HepG2 (cell line): ENCODE measurements around the gene RASSF9. TPM values are rescaled to one million over a fixed set of nuclear protein-coding genes. Genes with fewer than 3 reads are reported as not detected.

Experiments
- ATAC-seq: fragments of 200-7000 bp; cut with Tn5 transposase; 3 replicates; pipeline ENCODE4 v1.9.1; 2020; ENCODE audit warnings: mild to moderate bottlenecking, moderate library complexity
- BruUV-seq: library from RNA; stranded (reverse); fragments of 400-500 nt; replicated peaks from 2 replicates; lab custom pipeline; 2021; lab: Mats Ljungman, UMichigan
- CTCF ChIA-PET: fragments of 300-600 bp; formaldehyde crosslinking; extraction: SDS; loops from one replicate; lab custom pipeline; 2021; ENCODE audit warnings: low total read pairs, inconsistent platforms, low intra/inter-chr PET ratio; lab: Yijun Ruan, JAX
- POLR2A ChIA-PET: fragments of 350-600 bp; sonication (Branson Sonifier 250); formaldehyde crosslinking; loops from one replicate; lab custom pipeline; 2020; ENCODE audit warnings: antibody characterized with exemption, inconsistent platforms; lab: Yijun Ruan, JAX
- DNase-seq: peaks from one replicate; pipeline ENCODE4 v3.0.0-alpha.2; 2015; ENCODE audit warnings: low spot score
- FAIRE-seq: peaks from 3 replicates; lab custom pipeline; 2011; peaks lifted over from hg19 to GRCh38; lab: Jason Lieb, UNC
- H2AFZ ChIP-seq: one replicate; pipeline ENCODE4 v1.6.1; 2011; ENCODE audit warnings: low read length, inconsistent platforms
- H3K27ac ChIP-seq: fragments of 300-600 bp; 3 replicates; pipeline ENCODE4 v1.8.0; 2011; ENCODE audit warnings: mixed run types, mild to moderate bottlenecking, mixed read lengths, low read length, inconsistent platforms; ENCODE audit not compliant: insufficient read depth; ENCODE audit errors: extremely low read length
- H3K27me3 ChIP-seq, 2 experiments: fragments of 200-600 bp in 1 of 2; 2 replicates in 1 of 2; 3 replicates in 1 of 2; pipeline versions ENCODE4 v1.6.0 to v1.8.0; 2011; ENCODE audit warnings: low read length in 2 of 2, mild to moderate bottlenecking in 2 of 2, moderate library complexity in 2 of 2, inconsistent platforms in 1 of 2; ENCODE audit not compliant: insufficient read depth in 2 of 2, control insufficient read depth in 1 of 2
- H3K36me3 ChIP-seq, 2 experiments: fragments of 200-600 bp in 1 of 2; replicated peaks in 1 of 2; 2 replicates in 1 of 2; 3 replicates in 1 of 2; pipeline versions ENCODE4 v1.5.1 to v1.8.0; 2011; ENCODE audit warnings: low read length in 2 of 2, inconsistent platforms in 1 of 2; ENCODE audit not compliant: insufficient read depth in 2 of 2, control insufficient read depth in 1 of 2
- H3K4me1 ChIP-seq: 2 replicates; pipeline ENCODE4 v1.5.1; 2012; ENCODE audit warnings: low read length, inconsistent platforms; ENCODE audit not compliant: insufficient read depth
- H3K4me2 ChIP-seq: 2 replicates; pipeline ENCODE4 v1.6.0; 2011; ENCODE audit warnings: low read depth, low read length, inconsistent platforms
- H3K4me3 ChIP-seq, 3 experiments: fragments of 200-600 bp in 1 of 3; sonication (generic), shearing (Covaris generic) in 1 of 3; replicated peaks in 1 of 3; 2 replicates each; pipeline ENCODE4 v1.5.1; 2011 to 2016; ENCODE audit warnings: low read length in 3 of 3, inconsistent platforms in 2 of 3, low read depth in 2 of 3, mild to moderate bottlenecking in 2 of 3, control low read depth in 1 of 3, mixed read lengths in 1 of 3; ENCODE audit not compliant: insufficient read depth in 1 of 3
- H3K79me2 ChIP-seq: one replicate; pipeline ENCODE4 v1.6.1; 2011; ENCODE audit warnings: low read length, inconsistent platforms; ENCODE audit not compliant: insufficient read depth
- H3K9ac ChIP-seq: 2 replicates; pipeline ENCODE4 v1.6.0; 2011; ENCODE audit warnings: mild to moderate bottlenecking, low read depth, low read length, inconsistent platforms; ENCODE audit not compliant: insufficient read depth
- H3K9me3 ChIP-seq: 2 replicates; pipeline ENCODE4 v1.5.1; 2012; ENCODE audit warnings: mild to moderate bottlenecking, low read length
- H4K20me1 ChIP-seq: 2 replicates; pipeline ENCODE4 v1.6.0; 2011; ENCODE audit warnings: inconsistent platforms, mild to moderate bottlenecking, low read length, moderate library complexity; ENCODE audit not compliant: insufficient read depth
- AKAP8 ChIP-seq: sonication (generic); formaldehyde crosslinking; IDR thresholded peaks from 2 replicates; pipeline ENCODE4 v1.5.1; 2020; ENCODE audit warnings: mild to moderate bottlenecking, missing genetic modification reagents
- CHD2 ChIP-seq: IDR thresholded peaks from 2 replicates; pipeline ENCODE4 v1.6.1; 2011; ENCODE audit warnings: low read depth, low read length, improper control_type of control experiment
- DBP ChIP-seq: sonication (generic); formaldehyde crosslinking; IDR thresholded peaks from 2 replicates; pipeline ENCODE4 v1.4.0; 2020; ENCODE audit warnings: missing genetic modification reagents; ENCODE audit errors: not compliant biosample characterization
- FOXK1 ChIP-seq: sonication (generic); formaldehyde crosslinking; IDR thresholded peaks from 2 replicates; pipeline ENCODE4 v1.4.0; 2020; ENCODE audit warnings: low read depth, missing genetic modification reagents, borderline replicate concordance
- IKZF5 ChIP-seq: IDR thresholded peaks from 2 replicates; pipeline ENCODE4 v1.6.1; 2018; ENCODE audit warnings: missing genetic modification reagents, mild to moderate bottlenecking, missing compliant biosample characterization
- JUND ChIP-seq: sonication (generic); formaldehyde crosslinking; IDR thresholded peaks from 2 replicates; pipeline ENCODE4 v1.8.0; 2022; ENCODE audit warnings: mild to moderate bottlenecking, missing genetic modification reagents
- KDM6A ChIP-seq: IDR thresholded peaks from 2 replicates; pipeline ENCODE4 v1.6.1; 2016; ENCODE audit warnings: low read depth
- TAF1 ChIP-seq: sonication (generic); formaldehyde crosslinking; IDR thresholded peaks from 2 replicates; pipeline ENCODE4 v1.4.0; 2020; ENCODE audit warnings: missing genetic modification reagents
- THRA ChIP-seq: sonication (generic); formaldehyde crosslinking; IDR thresholded peaks from 2 replicates; pipeline ENCODE4 v1.4.0; 2020; ENCODE audit warnings: missing genetic modification reagents, borderline replicate concordance
- ZNF264 ChIP-seq: sonication (generic); formaldehyde crosslinking; IDR thresholded peaks from 2 replicates; pipeline ENCODE4 v1.4.0; 2020; ENCODE audit warnings: missing genetic modification reagents
- ZNF333 ChIP-seq: sonication (generic); formaldehyde crosslinking; IDR thresholded peaks from 2 replicates; pipeline ENCODE4 v1.4.0; 2020; ENCODE audit warnings: mild to moderate bottlenecking, missing genetic modification reagents, borderline replicate concordance
- ZNF580 ChIP-seq: IDR thresholded peaks from 2 replicates; pipeline ENCODE4 v1.6.1; 2016; ENCODE audit warnings: low read depth, borderline replicate concordance
- WGBS: methylation state at CpG from one replicate; pipeline ENCODE4 v1.1.6; 2017; ENCODE audit warnings: low lambda C conversion rate; 5-methylcytosine and 5-hydroxymethylcytosine counted together
- in situ Hi-C: cut with HindIII; loops from 2 replicates; pipeline ENCODE4 v1.10.0; 2017; ENCODE audit warnings: low pct_unique_long_range_greater_than_20kb; ENCODE audit not compliant: extremely low pct_ligation_motif_present
- intact Hi-C: fragments of 100-400 bp; cut with micrococcal nuclease; formaldehyde crosslinking; loops from one replicate; pipeline ENCODE4 v1.10.0; 2022; ENCODE audit not compliant: unreplicated experiment
- polyA plus RNA-seq, 8 experiments: library from polyadenylated mRNA; depleted of rRNA in 3 of 8; stranded (reverse) in 7 of 8; unstranded in 1 of 8; fragments of >200 nt; fragmentation: Illumina TruSeq in 4 of 8; extraction: Trizol in 4 of 8; gene quantifications; 2 replicates each; pipeline versions ENCODE4 v1.2.1 to v1.2.3, GENCODE V29; 2011 to 2016; ENCODE audit warnings: low read depth in 4 of 8, missing spikeins in 1 of 8, mixed read lengths in 1 of 8; ENCODE audit not compliant: insufficient read depth in 1 of 8
- total RNA-seq, 5 experiments: library from RNA; depleted of rRNA; stranded (reverse); fragments of >200 nt; fragmentation: Illumina TruSeq; extraction: Trizol; gene quantifications; 2 replicates each; pipeline ENCODE4 v1.2.3, GENCODE V29; 2016; ENCODE audit warnings: low read depth in 1 of 5

Gene RASSF9
- total and polyA plus RNA-seq, 2 of the 13 experiments (the other 11 are each of a cell fraction or from before 2014, with no cell fraction given), result not detected

- Histone ChIP-seq H3K9ac (no peak overlapping the region), H3K9me3 (no peaks in the 10 kb centered on the region), H3K4me1 (no peaks in the 10 kb centered on the region), H3K27me3 (no peaks in the 10 kb centered on the region), H2AFZ (no peak overlapping the region), H4K20me1 (no peaks in the 10 kb centered on the region), H3K27ac (no peak overlapping the region), H3K4me2 (no peak overlapping the region), H3K4me3 (no peak overlapping the region), H3K79me2 (no peaks in the 10 kb centered on the region), H3K36me3 (no peaks in the 10 kb centered on the region)
- CTCF ChIA-PET, result no interaction called here
- TF ChIP-seq CHD2 (no peak), TAF1 (CRISPR knock-in tag) (no peak), FOXK1 (CRISPR knock-in tag) (no peak), ZNF333 (CRISPR knock-in tag) (no peak), JUND (CRISPR knock-in tag) (no peak), AKAP8 (CRISPR knock-in tag) (no peak), ZNF580 (no peak), DBP (CRISPR knock-in tag) (no peak), KDM6A (CRISPR knock-in tag) (no peak), IKZF5 (CRISPR knock-in tag) (no peak), ZNF264 (CRISPR knock-in tag) (no peak), THRA (CRISPR knock-in tag) (no peak)
- POLR2A ChIA-PET, result no interaction called here
- 11% methylated on average over 1 of the region's 1 CpG for WGBS
- intact Hi-C loops, result no loop called here
- BruUV-seq, result no TSS peak
- no peak for FAIRE-seq
- in situ Hi-C loops, result no loop called here
- no peak for ATAC-seq
- DNase-seq, result no peak
Measured at GRCh38 chr12:85794531-85794930, 41.7 kb downstream of the RASSF9 start.
